Measurements from ENCODE around the gene PTPN4. TPM values are rescaled to one million over a fixed set of nuclear protein-coding genes. Genes with fewer than 3 reads are reported as not detected.

PTPN4 gene
- total and polyA plus RNA-seq, 2 of the 8 experiments (the other 6 are each of a cell fraction or from before 2014, with no cell fraction given), result 28.5 to 105 TPM

DNA sequence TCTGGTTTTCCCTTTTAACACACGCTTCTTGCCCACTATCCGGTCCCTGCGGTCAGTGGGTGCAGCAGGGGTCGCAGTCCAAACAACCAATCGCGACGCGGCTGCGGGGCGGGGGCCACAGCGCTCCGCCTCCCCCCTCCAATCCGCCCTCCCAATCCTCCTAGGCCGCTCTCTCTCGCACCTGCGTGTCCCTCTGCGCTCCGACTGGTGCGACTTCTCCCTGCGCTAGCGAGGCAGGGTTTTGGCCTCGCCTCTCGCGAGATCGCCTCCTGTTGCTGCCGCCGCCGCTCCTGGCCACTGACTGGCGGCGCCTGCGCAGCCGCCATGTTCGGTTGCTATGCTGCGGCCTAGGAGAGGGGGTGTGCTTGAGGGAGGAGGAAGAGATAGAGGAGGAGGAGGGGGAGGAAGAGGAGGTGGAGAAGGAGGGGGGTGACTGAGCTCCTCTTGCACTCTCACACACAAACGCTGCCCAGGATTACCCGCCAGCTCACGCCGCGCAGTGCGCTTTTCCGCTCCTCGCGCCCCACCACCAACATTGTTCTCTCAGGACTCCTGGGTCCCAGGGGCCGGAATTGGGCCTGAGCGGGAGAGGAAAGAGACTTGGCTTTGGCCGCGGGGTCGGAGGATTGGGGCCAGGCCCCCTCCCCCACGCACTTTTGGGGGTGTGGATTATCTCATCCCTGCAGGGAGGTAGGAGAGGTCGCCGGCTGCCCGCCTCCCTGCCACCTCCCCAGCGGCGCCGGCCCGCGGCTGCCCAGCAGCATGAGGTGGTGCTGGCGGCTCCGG lies at the start of gene PTPN4 (continued):
- TF ChIP-seq, protein P1, sequence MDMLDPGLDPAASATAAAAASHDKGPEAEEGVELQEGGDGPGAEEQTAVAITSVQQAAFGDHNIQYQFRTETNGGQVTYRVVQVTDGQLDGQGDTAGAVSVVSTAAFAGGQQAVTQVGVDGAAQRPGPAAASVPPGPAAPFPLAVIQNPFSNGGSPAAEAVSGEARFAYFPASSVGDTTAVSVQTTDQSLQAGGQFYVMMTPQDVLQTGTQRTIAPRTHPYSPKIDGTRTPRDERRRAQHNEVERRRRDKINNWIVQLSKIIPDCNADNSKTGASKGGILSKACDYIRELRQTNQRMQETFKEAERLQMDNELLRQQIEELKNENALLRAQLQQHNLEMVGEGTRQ (IDR thresholded peaks at IDR 0.05; ENCODE audit: low read length), result no peak; the same call in 1 of the 2 replicates
- peak; percentile 91; the same call in 1 of the 2 replicates for TF ChIP-seq RBBP5 (IDR thresholded peaks at IDR 0.05; ENCODE audit: borderline replicate concordance, low read depth, low read length)
- peak; percentile 94 for TF ChIP-seq TBP (IDR thresholded peaks at IDR 0.05; ENCODE audit: low read depth, low read length)
- TF ChIP-seq RXRA (IDR thresholded peaks at IDR 0.05; ENCODE audit: insufficient read depth, low read depth, low read length), result no peak
- no peak; a peak in 1 of 3 replicates for TF ChIP-seq EP300 (IDR thresholded peaks at IDR 0.05; ENCODE audit: borderline replicate concordance in 1 of 2, low read depth in 2 of 2, low read length in 2 of 2)
- peak; percentile 86 for TF ChIP-seq CTBP2 (IDR thresholded peaks at IDR 0.05; ENCODE audit: borderline replicate concordance, insufficient read depth, insufficient read length, low read length)
- no peak for TF ChIP-seq EZH2 (IDR thresholded peaks at IDR 0.05; ENCODE audit: low read depth, low read length, severe bottlenecking)
- TF ChIP-seq, protein P2, sequence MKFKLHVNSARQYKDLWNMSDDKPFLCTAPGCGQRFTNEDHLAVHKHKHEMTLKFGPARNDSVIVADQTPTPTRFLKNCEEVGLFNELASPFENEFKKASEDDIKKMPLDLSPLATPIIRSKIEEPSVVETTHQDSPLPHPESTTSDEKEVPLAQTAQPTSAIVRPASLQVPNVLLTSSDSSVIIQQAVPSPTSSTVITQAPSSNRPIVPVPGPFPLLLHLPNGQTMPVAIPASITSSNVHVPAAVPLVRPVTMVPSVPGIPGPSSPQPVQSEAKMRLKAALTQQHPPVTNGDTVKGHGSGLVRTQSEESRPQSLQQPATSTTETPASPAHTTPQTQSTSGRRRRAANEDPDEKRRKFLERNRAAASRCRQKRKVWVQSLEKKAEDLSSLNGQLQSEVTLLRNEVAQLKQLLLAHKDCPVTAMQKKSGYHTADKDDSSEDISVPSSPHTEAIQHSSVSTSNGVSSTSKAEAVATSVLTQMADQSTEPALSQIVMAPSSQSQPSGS (IDR thresholded peaks at IDR 0.05; ENCODE audit: low read length), result peak; percentile 67; the same call in 1 of the 2 replicates
- peak; percentile 81 for TF ChIP-seq GTF2F1 (IDR thresholded peaks at IDR 0.05; ENCODE audit: borderline replicate concordance, low read depth, low read length)
- TF ChIP-seq POLR2AphosphoS5 (IDR thresholded peaks at IDR 0.05; ENCODE audit: low read depth, low read length), result peak; percentile 98
- TF ChIP-seq SIN3A (conservative IDR thresholded peaks at IDR 0.05 in 1 of 2, IDR thresholded peaks at IDR 0.05 in 1 of 2; ENCODE audit: low read depth in 1 of 2, low read length in 2 of 2), result peak; percentile 31 to 62; a peak in 2 of 4 replicates
- TF ChIP-seq HDAC2 (IDR thresholded peaks at IDR 0.05; ENCODE audit: borderline replicate concordance in 1 of 2, low read depth in 2 of 2, low read length in 2 of 2), result peak; percentile 61 to 84; a peak in 3 of 4 replicates
- no peak for TF ChIP-seq TCF12 (IDR thresholded peaks at IDR 0.05; ENCODE audit: low read depth, low read length)

Data from H1 (cell line).